Ascending aorta (tissue), 2 donors: Measurements from ENCODE around the gene SIM2. TPM values are rescaled to one million over a fixed set of nuclear protein-coding genes. Genes with fewer than 3 reads are reported as not detected.
A peak's percentile ranks its signal among the peaks of the same experiment; 100 is the strongest.

Source experiments
- DNase-seq, 2 donors: peaks; one replicate each; pipeline ENCODE4 v3.0.0-alpha.2; 2019; ENCODE audit warnings: low spot score in 2 of 2
- H3K27ac ChIP-seq, 2 donors: fragments of 200-600 bp; sonication (generic); one replicate each; pipeline ENCODE4 v1.5.1; 2016 to 2017; ENCODE audit warnings: mild to moderate bottlenecking in 1 of 2
- H3K27me3 ChIP-seq: fragments of 200-600 bp; sonication (generic); one replicate; pipeline ENCODE4 v1.5.1; 2017
- H3K36me3 ChIP-seq, 2 donors: fragments of 200-600 bp; sonication (generic); one replicate each; pipeline ENCODE4 v1.5.1; 2016
- H3K4me1 ChIP-seq, 2 donors: fragments of 200-600 bp; sonication (generic); one replicate each; pipeline ENCODE4 v1.5.1; 2016 to 2017; ENCODE audit warnings: mild to moderate bottlenecking in 1 of 2
- H3K4me3 ChIP-seq, 2 donors: fragments of 200-600 bp; sonication (generic); one replicate each; pipeline ENCODE4 v1.5.1; 2016 to 2017; ENCODE audit warnings: mild to moderate bottlenecking in 1 of 2
- H3K9me3 ChIP-seq, 2 donors: fragments of 200-600 bp; sonication (generic); one replicate each; pipeline ENCODE4 v1.5.1; 2016
- intact Hi-C: fragments of 100-400 bp; cut with DNase I; formaldehyde crosslinking; loops from one replicate; pipeline ENCODE4 v1.15.1; 2023
- total RNA-seq: library from RNA; depleted of rRNA; stranded (reverse); fragments of >200 nt; gene quantifications from one replicate; pipeline ENCODE4 v1.1.0, GENCODE V29; 2016
- TF ChIP-seq, protein P1 (sequence below), 3 experiments: fragments of 200-600 bp in 2 of 3; fragments of 450-650 bp in 1 of 3; sonication (generic) in 2 of 3; IDR thresholded peaks; one replicate each; pipeline ENCODE4 v1.5.1; 2016 to 2019; ENCODE audit warnings: antibody characterized with exemption in 3 of 3, mild to moderate bottlenecking in 1 of 3, moderate library complexity in 1 of 3

The SIM2 gene
- total RNA-seq, 1 donor from 2014 or later, result not detected

DNA sequence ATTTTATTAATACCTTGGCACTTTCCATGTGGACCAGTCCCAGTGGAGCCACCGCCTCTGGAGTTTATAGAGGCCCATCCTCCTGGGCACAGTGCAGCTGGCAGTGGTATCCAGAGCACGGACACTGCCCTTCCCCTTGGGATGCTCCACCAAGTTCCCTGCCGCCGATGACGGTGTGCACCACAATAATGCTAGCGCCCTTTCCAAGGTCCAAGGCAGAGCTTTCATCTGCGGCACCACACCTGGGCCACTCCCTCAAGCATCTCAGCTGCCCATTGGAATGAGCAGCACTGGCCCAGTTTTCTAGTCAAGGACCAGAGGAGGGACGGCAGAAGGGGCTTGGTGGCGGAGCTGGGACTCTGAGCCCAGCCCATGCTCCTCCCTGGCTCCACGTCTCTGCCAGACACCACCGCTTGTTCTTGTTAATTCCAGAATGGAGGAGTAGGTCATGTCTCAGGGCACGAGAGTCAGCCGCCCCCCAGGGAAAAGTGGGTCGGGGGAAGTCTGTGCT, 24.5 kb downstream of the SIM2 start:
- Histone ChIP-seq H3K4me3 (no peak overlapping the region), H3K36me3 (no peaks in the 10 kb centered on the region), H3K27ac (no peak overlapping the region), H3K9me3 (no peaks in the 10 kb centered on the region), H3K27me3 (no peaks in the 10 kb centered on the region), H3K4me1 (no peaks in the 10 kb centered on the region)
- intact Hi-C loops, result no loop called here
- TF ChIP-seq, protein P1, sequence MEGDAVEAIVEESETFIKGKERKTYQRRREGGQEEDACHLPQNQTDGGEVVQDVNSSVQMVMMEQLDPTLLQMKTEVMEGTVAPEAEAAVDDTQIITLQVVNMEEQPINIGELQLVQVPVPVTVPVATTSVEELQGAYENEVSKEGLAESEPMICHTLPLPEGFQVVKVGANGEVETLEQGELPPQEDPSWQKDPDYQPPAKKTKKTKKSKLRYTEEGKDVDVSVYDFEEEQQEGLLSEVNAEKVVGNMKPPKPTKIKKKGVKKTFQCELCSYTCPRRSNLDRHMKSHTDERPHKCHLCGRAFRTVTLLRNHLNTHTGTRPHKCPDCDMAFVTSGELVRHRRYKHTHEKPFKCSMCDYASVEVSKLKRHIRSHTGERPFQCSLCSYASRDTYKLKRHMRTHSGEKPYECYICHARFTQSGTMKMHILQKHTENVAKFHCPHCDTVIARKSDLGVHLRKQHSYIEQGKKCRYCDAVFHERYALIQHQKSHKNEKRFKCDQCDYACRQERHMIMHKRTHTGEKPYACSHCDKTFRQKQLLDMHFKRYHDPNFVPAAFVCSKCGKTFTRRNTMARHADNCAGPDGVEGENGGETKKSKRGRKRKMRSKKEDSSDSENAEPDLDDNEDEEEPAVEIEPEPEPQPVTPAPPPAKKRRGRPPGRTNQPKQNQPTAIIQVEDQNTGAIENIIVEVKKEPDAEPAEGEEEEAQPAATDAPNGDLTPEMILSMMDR (IDR thresholded peaks at IDR 0.05), result no peak
- peak in 1 of 2 donors; percentile 37 for DNase-seq

DNA sequence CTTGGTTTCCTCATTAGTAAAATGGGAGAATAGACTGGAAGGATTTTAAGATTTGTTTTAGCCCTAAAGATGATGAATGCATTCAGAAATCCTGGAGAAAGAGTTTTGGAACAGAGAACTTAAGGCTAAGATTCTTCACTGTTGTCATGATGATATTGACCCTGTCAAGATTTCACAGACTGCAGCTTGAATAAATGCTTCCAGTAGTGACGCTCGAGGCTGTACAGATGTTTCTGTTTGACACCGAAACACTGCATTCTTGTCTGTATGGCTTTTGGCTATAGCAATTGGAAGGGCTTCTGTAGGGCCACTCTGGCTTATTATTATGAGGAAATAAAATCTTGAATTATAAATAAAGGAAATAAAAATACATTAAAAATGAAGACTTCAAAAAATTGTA, 25.7 kb downstream of the SIM2 start:
- Histone ChIP-seq H3K27me3 (no peaks in the 10 kb centered on the region), H3K27ac (no peak overlapping the region), H3K9me3 (no peaks in the 10 kb centered on the region), H3K36me3 (no peaks in the 10 kb centered on the region), H3K4me1 (no peaks in the 10 kb centered on the region), H3K4me3 (no peak overlapping the region)
- DNase-seq, result no peak
- intact Hi-C loops, result no loop called here
- TF ChIP-seq, protein P1 (IDR thresholded peaks at IDR 0.05), result no peak

DNA sequence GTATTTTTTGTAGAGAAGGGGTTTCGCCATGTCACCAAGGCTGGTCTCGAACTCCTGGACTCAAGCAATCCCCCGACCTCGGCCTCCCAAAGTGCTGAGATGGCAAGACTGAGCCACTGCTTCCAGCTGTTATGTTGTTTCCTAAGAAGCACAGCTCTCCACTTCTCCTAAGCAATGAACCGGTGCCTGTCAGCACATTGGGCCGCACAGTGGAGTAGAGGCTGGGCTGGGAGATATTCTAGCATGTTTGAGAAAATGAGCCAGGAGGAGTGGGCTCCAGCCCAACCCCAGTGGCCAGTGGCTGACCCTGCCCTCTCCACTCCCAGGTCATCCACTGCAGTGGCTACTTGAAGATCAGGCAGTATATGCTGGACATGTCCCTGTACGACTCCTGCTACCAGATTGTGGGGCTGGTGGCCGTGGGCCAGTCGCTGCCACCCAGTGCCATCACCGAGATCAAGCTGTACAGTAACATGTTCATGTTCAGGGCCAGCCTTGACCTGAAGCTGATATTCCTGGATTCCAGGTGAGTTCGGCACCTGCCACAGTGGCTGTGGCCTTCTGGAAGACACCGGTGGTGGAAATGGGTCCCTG, 27.0 kb downstream of the SIM2 start:
- intact Hi-C loops, result no loop called here
- no peak for DNase-seq
- H3K27ac ChIP-seq, result no peak overlapping the region
- H3K4me3 ChIP-seq, result no peak overlapping the region
- H3K36me3 ChIP-seq, result no peaks in the 10 kb centered on the region
- TF ChIP-seq, protein P1 (IDR thresholded peaks at IDR 0.05), result no peak
- no peaks in the 10 kb centered on the region for H3K9me3 ChIP-seq
- no peaks in the 10 kb centered on the region for H3K27me3 ChIP-seq
- H3K4me1 ChIP-seq, result no peaks in the 10 kb centered on the region

DNA sequence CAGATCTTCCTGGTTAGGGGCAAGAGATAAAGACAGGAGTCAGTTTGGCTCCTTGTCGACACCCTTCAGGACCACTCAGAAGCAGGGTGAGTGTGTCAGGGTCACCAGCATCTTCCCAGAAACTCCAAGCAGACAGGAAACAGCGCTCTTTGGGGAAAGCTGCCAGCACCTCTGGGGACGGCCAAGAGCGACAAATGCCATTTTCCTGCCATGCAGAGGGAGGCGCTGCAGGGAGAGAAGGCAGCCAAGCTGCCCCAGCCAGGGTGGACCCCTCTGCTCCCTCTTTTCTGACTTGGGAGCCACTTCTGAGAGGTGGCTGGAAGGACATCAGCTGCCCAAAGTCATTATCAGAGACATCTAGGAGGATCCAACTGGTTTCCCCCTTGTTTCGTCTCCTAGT, 29.0 kb downstream of the SIM2 start:
- DNase-seq, result no peak
- Histone ChIP-seq H3K36me3 (no peaks in the 10 kb centered on the region), H3K4me1 (no peaks in the 10 kb centered on the region), H3K9me3 (no peaks in the 10 kb centered on the region), H3K4me3 (no peak overlapping the region), H3K27me3 (no peaks in the 10 kb centered on the region), H3K27ac (no peak overlapping the region)
- intact Hi-C loops, result no loop called here
- TF ChIP-seq, protein P1 (IDR thresholded peaks at IDR 0.05), result no peak

DNA sequence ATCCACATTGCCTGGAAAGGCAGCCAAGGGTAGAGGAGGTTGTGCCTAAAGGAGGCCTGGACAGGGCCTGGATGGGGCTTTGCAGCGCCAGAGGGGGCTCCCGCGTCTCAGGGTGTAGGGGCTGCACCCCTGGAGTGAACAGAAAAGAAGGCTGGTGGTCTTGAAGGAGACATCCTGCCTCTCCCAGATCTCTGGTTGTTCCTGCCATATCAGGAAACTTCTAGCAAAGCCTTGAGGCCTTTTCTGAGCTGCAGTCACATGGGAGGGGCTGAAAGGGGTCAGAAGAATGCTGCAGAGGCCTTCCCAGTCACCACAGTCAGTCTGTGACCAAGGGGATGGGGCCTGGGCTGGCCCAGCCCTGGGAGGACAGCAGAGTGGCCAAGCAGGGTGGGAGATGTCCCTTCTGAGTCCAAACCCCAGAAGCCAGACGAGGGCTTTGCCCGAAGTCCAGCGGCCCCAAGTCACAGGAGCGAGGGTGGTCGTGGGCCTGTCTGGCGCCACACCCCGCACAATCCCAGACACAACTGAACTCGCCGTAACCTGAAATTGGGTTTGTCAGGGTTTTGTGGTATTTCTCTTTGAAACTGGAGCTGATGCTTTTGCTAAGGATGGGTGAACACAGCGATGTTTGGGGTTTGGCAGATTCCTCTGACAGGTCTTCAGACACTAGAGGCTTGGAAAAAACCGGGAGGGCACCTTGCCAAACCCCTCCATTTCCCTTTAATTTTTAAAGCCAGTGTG, 29.6 kb downstream of the SIM2 start:
- TF ChIP-seq, protein P1 (IDR thresholded peaks at IDR 0.05), result no peak
- intact Hi-C loops, result no loop called here
- Histone ChIP-seq H3K27ac (no peak overlapping the region), H3K36me3 (no peaks in the 10 kb centered on the region), H3K27me3 (no peaks in the 10 kb centered on the region), H3K4me1 (no peaks in the 10 kb centered on the region), H3K9me3 (no peaks in the 10 kb centered on the region), H3K4me3 (no peak overlapping the region)
- DNase-seq, result no peak
